Fibroblast of villous mesenchyme (primary cell): ENCODE measurements around the gene TBC1D22A. TPM values are rescaled to one million over a fixed set of nuclear protein-coding genes. Genes with fewer than 3 reads are reported as not detected.
A peak's percentile ranks its signal among the peaks of the same experiment; 100 is the strongest.

ENCODE experiments used
- DNase-seq: peaks from one replicate; pipeline ENCODE4 v3.0.0-alpha.2; 2010; ENCODE audit warnings: low read depth
- H3K4me3 ChIP-seq: 2 replicates; pipeline ENCODE4 v1.5.1; 2011; ENCODE audit warnings: low read depth, mild to moderate bottlenecking, low read length
- CTCF ChIP-seq: IDR thresholded peaks from 2 replicates; pipeline ENCODE4 v1.5.1; 2012; ENCODE audit warnings: low read depth, mild to moderate bottlenecking, low read length; ENCODE audit not compliant: insufficient read depth
- total RNA-seq: library from RNA; depleted of rRNA; stranded (reverse); fragments of >200 nt; gene quantifications from 2 replicates; pipeline ENCODE4 v1.2.3, GENCODE V29; 2012

The TBC1D22A gene
- total RNA-seq, 1 donor, result 12.5 TPM

GRCh38 chr22:47208630-47209029, 446.2 kb downstream of the TBC1D22A start:
- no peak for TF ChIP-seq CTCF

GRCh38 chr22:47209040-47209514, 446.6 kb downstream of the TBC1D22A start:
- no peak for TF ChIP-seq CTCF
- no peak overlapping the region for H3K4me3 ChIP-seq
- DNase-seq, result no peak

More at GRCh38 chr22:47208630-47209029, 446.2 kb downstream of the TBC1D22A start:
- no peak overlapping the region for H3K4me3 ChIP-seq
- DNase-seq, result no peak

- DNase-seq, result no peak
- no peak overlapping the region for H3K4me3 ChIP-seq
- TF ChIP-seq CTCF, result no peak
Measured at GRCh38 chr22:47209547-47210023, 447.1 kb downstream of the TBC1D22A start.

GRCh38 chr22:47210112-47210657, 447.7 kb downstream of the TBC1D22A start:
- no peak for TF ChIP-seq CTCF

GRCh38 chr22:47210686-47211085, 448.2 kb downstream of the TBC1D22A start:
- no peak overlapping the region for H3K4me3 ChIP-seq
- TF ChIP-seq CTCF, result no peak
- no peak for DNase-seq

More at GRCh38 chr22:47210112-47210657, 447.7 kb downstream of the TBC1D22A start:
- H3K4me3 ChIP-seq, result no peak overlapping the region
- no peak for DNase-seq

GRCh38 chr22:47213571-47214230, 451.3 kb downstream of the TBC1D22A start:
- H3K4me3 ChIP-seq, result no peak overlapping the region
- peak; percentile 1 for DNase-seq
- peak; percentile 67 for TF ChIP-seq CTCF
